ENCODE data around the gene UTS2. TPM values are rescaled to one million over a fixed set of nuclear protein-coding genes. Genes with fewer than 3 reads are reported as not detected.

Gene UTS2
- total RNA-seq, result not detected
- long read RNA-seq, result 0 reads

DNA sequence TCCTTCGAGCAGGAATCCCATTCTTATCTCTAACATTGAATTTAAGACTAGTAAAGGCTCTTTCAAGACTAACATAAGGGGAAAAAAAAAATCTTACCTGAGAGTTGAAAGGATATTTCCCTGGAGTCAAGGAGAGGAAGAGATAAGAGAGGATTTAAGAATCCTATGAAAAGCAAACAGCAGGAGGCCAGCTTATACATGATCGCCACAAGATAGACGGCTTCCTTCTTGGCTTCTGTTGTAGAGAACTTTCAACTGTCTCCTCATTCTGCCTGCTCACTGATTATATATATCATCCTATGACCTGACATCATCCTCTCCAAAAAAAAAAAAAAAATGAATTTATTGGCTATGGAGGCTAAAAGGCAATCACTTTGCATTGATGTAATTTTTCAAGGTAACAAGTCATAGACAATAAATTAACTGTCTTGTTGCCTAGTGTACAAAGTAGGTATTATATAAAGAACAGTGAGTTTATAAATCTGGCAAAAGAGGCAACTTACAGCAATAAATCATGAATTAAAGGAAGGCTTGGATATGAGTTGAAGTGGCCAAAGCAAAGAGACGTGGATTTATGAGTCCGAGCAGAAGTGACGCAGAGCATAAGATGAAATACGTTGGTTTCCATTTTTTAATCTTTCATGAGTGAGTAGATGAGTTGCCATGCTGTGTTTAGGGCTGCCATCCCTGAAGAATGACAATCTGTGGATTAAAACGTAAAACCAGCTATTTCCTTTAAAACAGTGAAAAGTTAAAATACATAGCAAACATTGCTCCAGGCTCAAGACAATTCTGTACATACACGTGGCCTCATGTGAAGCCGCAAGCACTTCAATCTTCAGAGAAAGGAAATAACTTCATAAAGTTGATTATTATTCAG, at the start of gene UTS2:
TSS of gene UTS2 (minus strand) at position 262 of the 880 bp plus-strand sequence. CDS start at position 200, 62 bp downstream.
- intact Hi-C loops (cut with DNase I), result no loop called here
- no peak for DNase-seq (ENCODE audit: low spot score)

GRCh38 chr1:7899741-7900140, 46.9 kb upstream of the UTS2 start:
- no peak for DNase-seq (ENCODE audit: low spot score)
- intact Hi-C loops (cut with DNase I), result loop anchor here (10.0 kb wide), 1 partner anchor 235 kb away; no protein-coding TSS in a partner anchor

DNA sequence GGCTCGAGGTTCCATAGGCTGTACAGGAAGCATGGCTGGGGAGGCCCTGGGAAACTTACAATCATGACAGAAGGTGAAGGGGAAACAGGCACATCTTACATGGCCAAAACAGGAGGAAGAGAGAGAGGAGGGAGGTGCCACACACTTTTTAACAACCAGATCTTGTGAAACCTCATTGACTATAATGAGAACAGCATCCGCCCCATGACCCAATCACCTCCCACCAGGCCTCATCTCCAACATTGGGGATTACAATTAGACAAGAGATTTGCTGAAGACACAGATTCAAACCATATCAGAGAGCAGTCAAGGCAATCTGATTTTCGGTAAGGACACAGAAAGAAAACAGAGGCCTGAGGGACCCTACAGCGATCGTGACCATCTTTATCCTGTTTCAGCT, 46.1 kb upstream of the UTS2 start:
- intact Hi-C loops (cut with DNase I), result no loop called here
- DNase-seq (ENCODE audit: low spot score), result no peak

GRCh38 chr1:7896994-7897393, 44.1 kb upstream of the UTS2 start:
- intact Hi-C loops (cut with DNase I), result no loop called here
- DNase-seq (ENCODE audit: low spot score), result no peak

- intact Hi-C loops (cut with DNase I), result no loop called here
- DNase-seq (ENCODE audit: low spot score), result no peak
Measured at GRCh38 chr1:7893529-7894180, 40.8 kb upstream of the UTS2 start.

- no peak for DNase-seq (ENCODE audit: low spot score)
- intact Hi-C loops (cut with DNase I), result no loop called here
Measured at GRCh38 chr1:7891804-7892203, 38.9 kb upstream of the UTS2 start.

- intact Hi-C loops (cut with DNase I), result no loop called here
- DNase-seq (ENCODE audit: low spot score), result no peak
Measured at GRCh38 chr1:7890853-7891252, 38.0 kb upstream of the UTS2 start.

- intact Hi-C loops (cut with DNase I), result no loop called here
- DNase-seq (ENCODE audit: low spot score), result no peak
Measured at GRCh38 chr1:7888248-7889081, 35.6 kb upstream of the UTS2 start.

GRCh38 chr1:7886405-7886745, 33.5 kb upstream of the UTS2 start:
- no peak for DNase-seq (ENCODE audit: low spot score)
- intact Hi-C loops (cut with DNase I), result no loop called here

DNA sequence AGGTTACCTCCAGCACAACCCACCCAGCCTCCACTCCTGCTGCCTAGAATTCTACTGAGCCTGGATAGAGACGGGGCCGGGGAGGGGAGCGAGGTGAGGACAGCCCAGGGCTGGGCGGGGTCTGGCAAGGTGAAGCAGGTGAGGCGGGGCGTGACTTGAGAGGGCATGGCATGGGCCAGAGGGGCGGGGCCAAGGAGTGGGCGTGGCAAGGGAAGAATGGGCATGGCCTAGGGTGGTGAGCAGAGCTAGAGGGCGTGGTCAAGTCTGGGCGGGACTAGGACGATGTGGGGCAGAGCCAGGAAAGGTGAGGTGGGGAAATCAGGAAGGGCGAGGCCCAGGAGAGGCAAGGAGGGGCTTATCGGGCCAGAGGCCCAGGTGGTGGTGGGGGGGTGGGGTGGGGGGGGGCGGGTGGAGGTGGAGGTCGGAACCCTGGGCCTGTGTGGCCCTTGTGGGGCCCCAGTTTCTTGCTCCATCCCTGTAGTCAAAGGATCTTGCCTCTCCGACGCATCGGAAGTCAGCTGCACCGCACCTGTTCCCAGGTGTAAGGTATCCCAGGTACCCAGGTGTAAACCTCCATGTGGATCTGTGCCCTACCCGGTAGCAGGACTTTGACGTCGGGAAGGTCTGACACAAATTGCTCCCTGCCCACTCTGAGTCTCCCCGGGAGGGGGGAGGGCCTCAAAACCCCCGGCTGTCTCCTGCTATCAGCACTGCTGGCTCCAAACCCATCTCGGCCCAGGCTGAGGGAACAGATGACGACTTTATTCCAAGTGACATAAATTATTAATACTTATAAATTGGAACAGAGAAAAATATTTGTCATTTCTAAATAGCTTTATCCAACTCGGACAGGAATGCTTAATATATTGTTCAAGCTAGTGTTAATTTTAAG, 32.9 kb upstream of the UTS2 start:
- intact Hi-C loops (cut with DNase I), result no loop called here
- no peak for DNase-seq (ENCODE audit: low spot score)

GRCh38 chr1:7884757-7885156, 31.9 kb upstream of the UTS2 start:
- no peak for DNase-seq (ENCODE audit: low spot score)
- intact Hi-C loops (cut with DNase I), result no loop called here

- no peak for DNase-seq (ENCODE audit: low spot score)
- intact Hi-C loops (cut with DNase I), result no loop called here
Measured at GRCh38 chr1:7879228-7879627, 26.4 kb upstream of the UTS2 start.

GRCh38 chr1:7878027-7878426, 25.2 kb upstream of the UTS2 start:
- no peak for DNase-seq (ENCODE audit: low spot score)
- intact Hi-C loops (cut with DNase I), result no loop called here

- DNase-seq (ENCODE audit: low spot score), result no peak
- intact Hi-C loops (cut with DNase I), result no loop called here
Measured at GRCh38 chr1:7873801-7874795, 21.2 kb upstream of the UTS2 start.

DNA sequence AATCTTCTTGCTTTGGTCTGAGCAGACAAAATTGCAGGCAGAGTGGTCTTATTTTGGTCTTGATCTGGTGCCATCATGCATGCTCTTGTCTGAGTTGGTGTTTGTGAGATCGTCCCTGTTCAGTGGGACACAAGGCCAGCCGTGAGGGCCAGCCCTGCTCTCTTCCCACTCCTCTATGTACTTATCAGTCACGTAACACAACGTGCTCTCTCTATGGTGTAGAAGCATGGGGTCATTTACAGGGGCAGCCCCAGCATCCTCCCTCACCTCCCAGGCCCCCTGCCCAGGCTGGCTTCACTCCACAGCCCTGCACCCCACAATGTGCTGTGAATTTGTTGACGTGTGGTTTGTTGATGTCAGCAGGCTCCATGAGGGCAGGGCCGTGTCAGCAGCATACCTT, 18.3 kb upstream of the UTS2 start:
- no peak for DNase-seq (ENCODE audit: low spot score)
- intact Hi-C loops (cut with DNase I), result no loop called here

- intact Hi-C loops (cut with DNase I), result no loop called here
- DNase-seq (ENCODE audit: low spot score), result no peak
Measured at GRCh38 chr1:7869136-7869920, 16.5 kb upstream of the UTS2 start.

GRCh38 chr1:7868070-7868780, 15.4 kb upstream of the UTS2 start:
- DNase-seq (ENCODE audit: low spot score), result no peak
- intact Hi-C loops (cut with DNase I), result no loop called here

All from cardiac septum (tissue), 1 donor.